Activated CD4-positive, CD25-positive, alpha-beta regulatory T cell treated with anti-CD3 and anti-CD28 coated beads, Interleukin-2, amount 50 U/mL, for 72 hours (primary cell): Measurements from ENCODE around the gene KCTD1.
"Not testable (repeated sequence)": the region's sequence is repeated elsewhere in the genome, so short reads cannot be mapped to it uniquely, and the experiment has no call there.

Source experiments
- DNase-seq: peaks from one replicate; pipeline ENCODE4 v3.0.0; 2021

KCTD1 gene

GRCh38 chr18:26454616-26455015, 93.7 kb downstream of the KCTD1 start:
- no peak for DNase-seq

- DNase-seq = no peak
These were observed 94.2 kb downstream of the KCTD1 start for GRCh38 chr18:26454192-26454591.

GRCh38 chr18:26453386-26453901, 94.9 kb downstream of the KCTD1 start:
- no peak for DNase-seq

GRCh38 chr18:26450989-26451682, 97.2 kb downstream of the KCTD1 start:
- no peak for DNase-seq

- no peak for DNase-seq
These were observed 99.6 kb downstream of the KCTD1 start for GRCh38 chr18:26448714-26449159.

GRCh38 chr18:26443853-26444252, 104.5 kb downstream of the KCTD1 start:
- no peak for DNase-seq

- DNase-seq = no peak
These were observed 106.2 kb downstream of the KCTD1 start for GRCh38 chr18:26442126-26442525.

- DNase-seq = no peak
These were observed 107.7 kb downstream of the KCTD1 start for GRCh38 chr18:26440644-26441043.

GRCh38 chr18:26439537-26439936, 108.8 kb downstream of the KCTD1 start:
- DNase-seq = no peak

- DNase-seq = no peak
These were observed 109.4 kb downstream of the KCTD1 start for GRCh38 chr18:26438980-26439379.

- not testable (repeated sequence) for DNase-seq
These were observed 110.7 kb downstream of the KCTD1 start for GRCh38 chr18:26437634-26438033.

- no peak for DNase-seq
These were observed 111.9 kb downstream of the KCTD1 start for GRCh38 chr18:26436176-26437051.

GRCh38 chr18:26435415-26436095, 112.8 kb downstream of the KCTD1 start:
- DNase-seq = no peak

GRCh38 chr18:26434887-26435286, 113.5 kb downstream of the KCTD1 start:
- no peak for DNase-seq

GRCh38 chr18:26432651-26433424, 115.5 kb downstream of the KCTD1 start:
- DNase-seq = no peak

GRCh38 chr18:26429535-26430226, 118.7 kb downstream of the KCTD1 start:
- no peak for DNase-seq

- no peak for DNase-seq
These were observed 123.2 kb downstream of the KCTD1 start for GRCh38 chr18:26425148-26425531.

GRCh38 chr18:26424428-26425147, 123.8 kb downstream of the KCTD1 start:
- DNase-seq = no peak

GRCh38 chr18:26422472-26423162, 125.7 kb downstream of the KCTD1 start:
- no peak for DNase-seq

- DNase-seq = no peak
These were observed 126.4 kb downstream of the KCTD1 start for GRCh38 chr18:26421931-26422330.

- no peak for DNase-seq
These were observed 126.8 kb downstream of the KCTD1 start for GRCh38 chr18:26421503-26421902.
